ENCODE measurements around the gene PTPRQ.

GRCh38 chr12:80472911-80473500 is 29.0 kb downstream of the PTPRQ start:
- no peak for TF ChIP-seq EP300 (IDR thresholded peaks at IDR 0.05)
- peak in 1 of 2 donors; percentile 18 for TF ChIP-seq CTCF (IDR thresholded peaks at IDR 0.05)
- TF ChIP-seq POLR2A (IDR thresholded peaks at IDR 0.05) = no peak

Measured in suprapubic skin (tissue), 3 donors.